Cerebellar nuclear complex (tissue), 1 donor: Measurements from ENCODE around the gene CFAP74.

Source experiments
- DNase-seq, 2 experiments: peaks; one replicate each; lab custom pipeline; 2025; lab: John Stamatoyannopoulos, UW

CFAP74 gene

GRCh38 chr1:1879942-1880341, 123.6 kb downstream of the CFAP74 start:
- DNase-seq = no peak

- no peak for DNase-seq
Observed at GRCh38 chr1:1877865-1878436, 125.6 kb downstream of the CFAP74 start.

- DNase-seq = no peak
Observed at GRCh38 chr1:1876335-1876930, 127.2 kb downstream of the CFAP74 start.

- no peak for DNase-seq
Observed at GRCh38 chr1:1875932-1876331, 127.7 kb downstream of the CFAP74 start.

- DNase-seq = no peak
Observed at GRCh38 chr1:1874901-1875300, 128.7 kb downstream of the CFAP74 start.

- DNase-seq = peak; percentile 21 to 70
Observed at GRCh38 chr1:1873186-1873585, 130.4 kb downstream of the CFAP74 start.

- DNase-seq = no peak
Observed at GRCh38 chr1:1872329-1872994, 131.1 kb downstream of the CFAP74 start.
